H1 (cell line): ENCODE results near the gene BSCL2.

ENCODE experiments used
- ATF3 ChIP-seq: IDR thresholded peaks from 2 replicates; pipeline ENCODE4 v1.6.1; 2011; ENCODE audit warnings: low read depth, mild to moderate bottlenecking, low read length; ENCODE audit not compliant: insufficient read depth
- CBX5 ChIP-seq: fragments of 300-800, 300-1000 bp; sonication (generic); IDR thresholded peaks from 2 replicates; pipeline ENCODE4 v1.7.1; 2016; ENCODE audit warnings: antibody characterized with exemption, low read length, low read depth
- CHD2 ChIP-seq: IDR thresholded peaks from 2 replicates; pipeline ENCODE4 v1.6.1; 2012; ENCODE audit warnings: low read length, improper control_type of control experiment
- CTCF ChIP-seq, 3 experiments: IDR thresholded peaks; 1 replicate in 2 of 3; 2 replicates in 1 of 3; pipeline versions ENCODE4 v1.5.1 to v1.6.1; 2011; ENCODE audit warnings: low read length in 3 of 3, mild to moderate bottlenecking in 3 of 3, inconsistent platforms in 2 of 3, low read depth in 1 of 3, moderate library complexity in 1 of 3; ENCODE audit not compliant: insufficient read depth in 1 of 3; ENCODE audit errors: control extremely low read depth in 1 of 3
- EGR1 ChIP-seq: IDR thresholded peaks from 2 replicates; pipeline ENCODE4 v1.6.1; 2011; ENCODE audit warnings: low read depth, low read length, borderline replicate concordance
- EP300 ChIP-seq, 2 experiments: IDR thresholded peaks; 1 replicate in 1 of 2; 2 replicates in 1 of 2; pipeline ENCODE4 v1.6.1; 2011 to 2012; ENCODE audit warnings: low read depth in 2 of 2, low read length in 2 of 2, mild to moderate bottlenecking in 2 of 2, borderline replicate concordance in 1 of 2, inconsistent platforms in 1 of 2, moderate library complexity in 1 of 2
- EZH2 ChIP-seq: fragments of 200-600 bp; sonication (generic); IDR thresholded peaks from 2 replicates; pipeline ENCODE4 v1.7.1; 2012; ENCODE audit warnings: low read depth, mild to moderate bottlenecking, moderate library complexity, low read length, inconsistent platforms; ENCODE audit not compliant: severe bottlenecking
- POLR2A ChIP-seq, 2 experiments: IDR thresholded peaks; 1 replicate in 1 of 2; 2 replicates in 1 of 2; pipeline ENCODE4 v1.6.1; 2011; ENCODE audit warnings: low read depth in 2 of 2, low read length in 2 of 2, mild to moderate bottlenecking in 2 of 2; ENCODE audit errors: control extremely low read depth in 1 of 2
- RAD21 ChIP-seq, 2 experiments: IDR thresholded peaks in 1 of 2; conservative IDR thresholded peaks in 1 of 2; 2 replicates each; pipeline ENCODE4 v1.6.1; 2011; ENCODE audit warnings: low read depth in 2 of 2, low read length in 2 of 2, improper control_type of control experiment in 1 of 2, inconsistent platforms in 1 of 2, mild to moderate bottlenecking in 1 of 2, moderate library complexity in 1 of 2
- RFX5 ChIP-seq: IDR thresholded peaks from 2 replicates; pipeline ENCODE4 v1.6.1; 2011; ENCODE audit warnings: low read depth, low read length, improper control_type of control experiment, borderline replicate concordance
- SP2 ChIP-seq: IDR thresholded peaks from 2 replicates; pipeline ENCODE4 v1.6.1; 2012; ENCODE audit warnings: mild to moderate bottlenecking, low read length, inconsistent platforms
- SUZ12 ChIP-seq: fragments of 200-600 bp; sonication (generic); IDR thresholded peaks from 2 replicates; pipeline ENCODE4 v1.6.1; 2012; ENCODE audit warnings: mild to moderate bottlenecking, inconsistent platforms, low read length, moderate library complexity, mixed read lengths
- TAF1 ChIP-seq: IDR thresholded peaks from 2 replicates; pipeline ENCODE4 v1.6.1; 2011; ENCODE audit warnings: mild to moderate bottlenecking, low read depth, low read length

GRCh38 chr11:62682518-62682917, 24.7 kb downstream of the BSCL2 start:
- TF ChIP-seq CBX5 (no peak), EP300 (IDR thresholded peaks at IDR 0.05; ENCODE audit: borderline replicate concordance in 1 of 2, low read depth in 2 of 2, low read length in 2 of 2) (no peak), RFX5 (no peak), POLR2A (IDR thresholded peaks at IDR 0.05; ENCODE audit: control extremely low read depth in 1 of 2, low read depth in 2 of 2, low read length in 2 of 2) (no peak), SP2 (no peak), CTCF (IDR thresholded peaks at IDR 0.05; ENCODE audit: control extremely low read depth in 1 of 3, insufficient read depth in 1 of 3, low read depth in 1 of 3, low read length in 3 of 3) (no peak), EZH2 (no peak), ATF3 (no peak), EGR1 (no peak), CHD2 (no peak), TAF1 (no peak), RAD21 (IDR thresholded peaks at IDR 0.05 in 1 of 2, conservative IDR thresholded peaks at IDR 0.05 in 1 of 2; ENCODE audit: low read depth in 2 of 2, low read length in 2 of 2) (no peak), SUZ12 (no peak)
